NOMO-1 (cell line): ENCODE data around the gene COX17.

Source experiments
- DNase-seq, 2 experiments: peaks; one replicate each; lab custom pipeline; 2025; ENCODE audit not compliant: unreplicated experiment in 2 of 2; lab: John Stamatoyannopoulos, UW

COX17 gene

DNA sequence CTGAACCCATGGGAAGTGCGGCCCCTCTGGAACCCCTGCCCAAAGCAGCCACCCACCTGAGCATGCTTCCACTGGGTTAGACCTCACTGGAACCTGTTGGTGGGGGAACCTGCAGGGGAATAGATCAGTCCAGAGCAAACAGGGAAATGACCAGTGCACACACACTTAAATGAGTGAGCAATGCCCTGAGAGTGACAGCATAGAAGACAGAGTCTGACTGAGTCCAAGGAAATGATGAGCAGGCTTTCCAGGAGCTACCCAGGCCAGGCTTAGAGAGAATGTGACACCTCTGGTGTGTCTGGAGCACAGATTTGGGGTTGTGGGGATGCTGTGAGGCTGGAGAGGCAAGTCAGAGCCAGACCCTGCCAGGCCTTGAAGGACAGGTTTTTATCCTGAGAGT lies 51.0 kb downstream of the COX17 start:
- DNase-seq: no peak

DNA sequence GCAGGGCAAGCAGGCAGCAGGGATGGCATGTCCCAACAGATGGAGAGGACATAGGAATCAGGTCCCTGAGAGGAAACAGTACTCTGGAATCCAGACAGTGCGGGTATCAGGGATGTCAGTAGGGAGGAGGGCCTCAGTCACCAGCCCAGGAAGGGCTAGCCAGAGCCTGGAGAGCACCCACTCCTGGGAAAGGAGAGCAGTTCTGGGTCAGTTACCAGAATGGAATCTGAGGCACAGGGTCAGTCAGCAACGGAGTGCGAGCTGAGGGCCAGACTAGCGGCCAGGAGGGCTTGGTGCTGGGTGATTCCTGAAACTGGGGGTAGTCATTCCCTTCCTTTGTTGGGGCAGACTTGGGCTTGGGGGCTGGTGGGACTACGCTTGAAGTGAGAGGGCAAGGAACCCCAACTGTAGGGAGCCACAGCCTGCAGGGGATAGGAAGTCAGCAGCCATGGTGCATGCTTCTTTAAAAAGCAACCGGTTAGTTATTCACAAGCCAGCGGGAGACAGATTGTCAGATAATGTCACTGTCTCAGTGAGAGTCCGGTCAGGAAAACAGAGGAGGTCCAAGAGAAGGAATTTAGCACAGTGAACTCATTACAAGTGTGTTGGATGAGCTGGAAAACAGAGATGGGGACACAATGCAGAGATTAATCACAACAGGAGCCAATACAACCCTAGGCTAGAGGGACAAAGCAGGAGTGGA lies 51.6 kb downstream of the COX17 start:
- no peak for DNase-seq

DNA sequence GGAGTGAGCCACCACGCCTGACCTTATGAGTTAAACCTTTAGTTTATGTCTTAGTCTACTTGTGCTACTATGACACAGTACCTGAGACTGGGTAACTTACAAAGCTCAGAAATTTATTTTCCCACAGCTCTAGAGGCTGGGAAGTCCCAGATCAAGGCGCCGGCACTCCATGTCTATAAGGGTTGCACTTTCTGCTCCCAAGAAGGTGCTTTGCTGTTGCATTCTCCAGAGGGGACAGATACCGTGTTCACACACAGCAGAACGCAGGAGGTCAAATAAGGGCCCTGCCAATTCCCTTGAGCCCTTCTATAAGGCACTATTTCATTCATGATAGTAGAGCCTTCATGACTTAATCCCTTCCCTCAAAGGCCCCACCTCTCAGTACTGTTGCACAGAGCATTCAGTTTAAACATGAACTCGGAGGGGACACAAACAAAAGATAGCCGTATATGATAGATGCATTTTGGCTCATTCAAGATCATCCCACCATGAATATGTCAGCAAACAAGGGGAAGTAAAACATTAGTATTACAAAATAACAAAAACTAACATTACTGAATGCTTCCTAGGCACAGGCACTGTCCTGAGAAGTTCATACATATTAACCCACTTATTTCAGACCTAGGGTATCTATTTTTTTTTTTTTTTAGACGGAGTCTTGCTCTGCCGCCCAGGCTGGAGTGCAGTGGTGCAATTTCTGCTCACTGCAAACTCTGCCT lies 53.0 kb downstream of the COX17 start:
- no peak for DNase-seq

DNA sequence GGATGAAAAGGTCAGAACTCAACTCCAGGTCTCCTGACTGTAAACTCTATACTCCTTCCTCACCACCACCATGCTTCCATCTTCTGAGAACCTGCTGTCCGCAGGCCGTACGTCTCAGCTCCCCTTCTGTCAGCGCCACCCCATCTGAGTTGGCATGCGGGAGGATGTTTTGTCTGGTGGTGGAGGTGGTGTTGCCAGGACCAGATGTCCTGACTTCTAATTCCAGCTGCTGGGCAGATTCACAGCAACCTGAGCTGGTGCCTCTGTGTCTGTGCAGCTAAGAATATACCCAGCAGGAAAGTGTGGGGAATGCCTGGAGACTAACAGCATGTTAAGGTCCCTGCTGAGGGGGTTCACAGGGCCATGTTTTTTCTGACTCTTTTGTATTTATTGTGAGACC lies 56.3 kb downstream of the COX17 start:
- DNase-seq: no peak
